Hepatocyte (in vitro differentiated cells): Measurements from ENCODE around the gene POLE2.

Experiments
- EZH2 ChIP-seq: fragments of 200-600 bp; sonication (generic); IDR thresholded peaks from 2 replicates; pipeline ENCODE4 v1.6.1; 2016; ENCODE audit warnings: antibody characterized with exemption, mild to moderate bottlenecking, borderline replicate concordance
- TF ChIP-seq, protein P1 (sequence below): fragments of 200-600 bp; sonication (generic); IDR thresholded peaks from 2 replicates; pipeline ENCODE4 v1.5.1; 2016; ENCODE audit warnings: antibody characterized with exemption, mild to moderate bottlenecking; ENCODE audit not compliant: poor library complexity

DNA sequence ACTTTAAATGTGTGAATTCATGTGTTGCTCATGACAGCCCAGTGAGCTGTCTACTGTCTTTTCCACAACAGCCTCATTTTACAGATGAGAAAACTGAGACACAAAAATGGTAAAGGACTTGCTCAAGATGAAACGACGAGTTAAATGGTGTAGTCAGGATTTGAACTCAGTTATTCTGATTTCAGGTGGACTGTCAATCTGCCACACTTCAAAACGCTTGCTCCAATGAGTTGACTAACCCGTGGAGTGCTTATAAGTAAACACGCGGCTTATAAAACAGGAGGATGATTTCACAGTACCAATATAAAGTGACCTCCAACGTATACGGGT, 652 bp upstream of the POLE2 start:
- TF ChIP-seq, protein P1, sequence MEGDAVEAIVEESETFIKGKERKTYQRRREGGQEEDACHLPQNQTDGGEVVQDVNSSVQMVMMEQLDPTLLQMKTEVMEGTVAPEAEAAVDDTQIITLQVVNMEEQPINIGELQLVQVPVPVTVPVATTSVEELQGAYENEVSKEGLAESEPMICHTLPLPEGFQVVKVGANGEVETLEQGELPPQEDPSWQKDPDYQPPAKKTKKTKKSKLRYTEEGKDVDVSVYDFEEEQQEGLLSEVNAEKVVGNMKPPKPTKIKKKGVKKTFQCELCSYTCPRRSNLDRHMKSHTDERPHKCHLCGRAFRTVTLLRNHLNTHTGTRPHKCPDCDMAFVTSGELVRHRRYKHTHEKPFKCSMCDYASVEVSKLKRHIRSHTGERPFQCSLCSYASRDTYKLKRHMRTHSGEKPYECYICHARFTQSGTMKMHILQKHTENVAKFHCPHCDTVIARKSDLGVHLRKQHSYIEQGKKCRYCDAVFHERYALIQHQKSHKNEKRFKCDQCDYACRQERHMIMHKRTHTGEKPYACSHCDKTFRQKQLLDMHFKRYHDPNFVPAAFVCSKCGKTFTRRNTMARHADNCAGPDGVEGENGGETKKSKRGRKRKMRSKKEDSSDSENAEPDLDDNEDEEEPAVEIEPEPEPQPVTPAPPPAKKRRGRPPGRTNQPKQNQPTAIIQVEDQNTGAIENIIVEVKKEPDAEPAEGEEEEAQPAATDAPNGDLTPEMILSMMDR = no peak
- TF ChIP-seq EZH2 = no peak
